HEK293 (cell line): ENCODE data around the gene HEMGN.

Experiments used
- CTCF ChIA-PET: fragments of 350-600 bp; formaldehyde crosslinking; extraction: SDS; loops from one replicate; lab custom pipeline; 2021; ENCODE audit warnings: antibody characterized with exemption; lab: Yijun Ruan, JAX
- POLR2A ChIA-PET: fragments of 300-600 bp; formaldehyde crosslinking; extraction: SDS; loops from one replicate; lab custom pipeline; 2020; ENCODE audit warnings: antibody characterized with exemption, inconsistent platforms; lab: Yijun Ruan, JAX
- H3K27ac ChIP-seq: fragments of 200-500 bp; sonication (Bioruptor generic); 2 replicates; pipeline ENCODE4 v1.5.1; 2014; ENCODE audit warnings: low read depth, low read length, control low read depth, inconsistent platforms; ENCODE audit errors: extremely low read depth
- H3K36me3 ChIP-seq, 2 experiments: fragments of 200-500 bp in 1 of 2; sonication (Bioruptor generic) in 1 of 2; 1 replicate in 1 of 2; 2 replicates in 1 of 2; pipeline ENCODE4 v1.5.1; 2014 to 2017; ENCODE audit warnings: inconsistent platforms in 2 of 2, low read length in 2 of 2; ENCODE audit not compliant: control insufficient read depth in 2 of 2, insufficient read depth in 1 of 2
- H3K4me1 ChIP-seq: fragments of 200-500 bp; sonication (Bioruptor generic); 2 replicates; pipeline ENCODE4 v1.5.1; 2014; ENCODE audit warnings: mild to moderate bottlenecking, low read length, inconsistent platforms; ENCODE audit not compliant: control insufficient read depth, insufficient read depth
- H3K4me3 ChIP-seq: 2 replicates; pipeline ENCODE4 v1.5.1; 2011; ENCODE audit warnings: low read depth, mild to moderate bottlenecking, control low read depth, low read length, moderate library complexity
- H3K9me3 ChIP-seq: fragments of 200-500 bp; sonication (Bioruptor generic); 2 replicates; pipeline ENCODE4 v1.5.1; 2014; ENCODE audit warnings: low read depth, low read length, inconsistent platforms; ENCODE audit not compliant: control insufficient read depth, insufficient read depth
- GFI1B ChIP-seq: fragments of 450-650 bp; formaldehyde crosslinking; IDR thresholded peaks from 2 replicates; pipeline ENCODE4 v1.5.1; 2016; ENCODE audit warnings: missing biosample characterization, missing genetic modification characterization
- GLIS2 ChIP-seq: fragments of 450-650 bp; formaldehyde crosslinking; IDR thresholded peaks from 2 replicates; pipeline ENCODE4 v1.5.1; 2016; ENCODE audit warnings: missing biosample characterization, missing genetic modification characterization
- KLF9 ChIP-seq: fragments of 450-650 bp; formaldehyde crosslinking; IDR thresholded peaks from 2 replicates; pipeline ENCODE4 v1.5.1; 2016; ENCODE audit warnings: missing biosample characterization, missing genetic modification characterization, low read depth
- TCF7L2 ChIP-seq: IDR thresholded peaks from 2 replicates; pipeline ENCODE4 v1.6.1; 2011; ENCODE audit warnings: low read depth, mild to moderate bottlenecking, inconsistent platforms, low read length, moderate library complexity, borderline replicate concordance
- YY2 ChIP-seq: fragments of 450-650 bp; formaldehyde crosslinking; IDR thresholded peaks from 2 replicates; pipeline ENCODE4 v1.5.1; 2016; ENCODE audit warnings: missing biosample characterization, missing genetic modification characterization
- ZFP69B ChIP-seq: fragments of 450-650 bp; formaldehyde crosslinking; IDR thresholded peaks from 2 replicates; pipeline ENCODE4 v1.5.1; 2016; ENCODE audit warnings: missing biosample characterization, missing genetic modification characterization
- ZNF174 ChIP-seq: fragments of 450-650 bp; formaldehyde crosslinking; IDR thresholded peaks from 2 replicates; pipeline ENCODE4 v1.5.0; 2017; ENCODE audit warnings: missing biosample characterization, mild to moderate bottlenecking, missing genetic modification characterization
- ZNF239 ChIP-seq: fragments of 450-650 bp; formaldehyde crosslinking; IDR thresholded peaks from 2 replicates; pipeline ENCODE4 v1.5.1; 2016; ENCODE audit warnings: missing biosample characterization, missing genetic modification characterization
- ZNF37A ChIP-seq: fragments of 450-650 bp; IDR thresholded peaks from 2 replicates; pipeline ENCODE4 v1.5.1; 2018; ENCODE audit warnings: missing biosample characterization, missing genetic modification characterization
- ZNF404 ChIP-seq: fragments of 450-650 bp; formaldehyde crosslinking; IDR thresholded peaks from 2 replicates; pipeline ENCODE4 v1.5.1; 2017; ENCODE audit warnings: missing biosample characterization, missing genetic modification characterization
- ZNF610 ChIP-seq: fragments of 450-650 bp; formaldehyde crosslinking; IDR thresholded peaks from 2 replicates; pipeline ENCODE4 v1.5.1; 2016; ENCODE audit warnings: missing biosample characterization, missing genetic modification characterization, borderline replicate concordance
- ZNF623 ChIP-seq: fragments of 450-650 bp; formaldehyde crosslinking; IDR thresholded peaks from 2 replicates; pipeline ENCODE4 v1.5.1; 2016; ENCODE audit warnings: missing biosample characterization, missing genetic modification characterization
- ZNF629 ChIP-seq: fragments of 450-650 bp; formaldehyde crosslinking; IDR thresholded peaks from 2 replicates; pipeline ENCODE4 v1.5.1; 2017; ENCODE audit warnings: missing biosample characterization, missing genetic modification characterization
- ZNF654 ChIP-seq: fragments of 450-650 bp; formaldehyde crosslinking; IDR thresholded peaks from 2 replicates; pipeline ENCODE4 v1.5.1; 2016; ENCODE audit warnings: low read depth, missing biosample characterization, missing genetic modification characterization
- ZNF660 ChIP-seq: fragments of 450-650 bp; IDR thresholded peaks from 2 replicates; pipeline ENCODE4 v1.5.1; 2018; ENCODE audit warnings: missing biosample characterization, mild to moderate bottlenecking, missing genetic modification characterization
- TF ChIP-seq, protein P1 (sequence below): fragments of 450-650 bp; formaldehyde crosslinking; IDR thresholded peaks from 2 replicates; pipeline ENCODE4 v1.5.1; 2016; ENCODE audit warnings: missing biosample characterization, missing genetic modification characterization
- TF ChIP-seq, protein P2 (sequence below): fragments of 450-650 bp; formaldehyde crosslinking; IDR thresholded peaks from 2 replicates; pipeline ENCODE4 v1.5.1; 2016; ENCODE audit warnings: missing biosample characterization, missing genetic modification characterization
- TF ChIP-seq, protein P3 (sequence below): fragments of 450-650 bp; formaldehyde crosslinking; IDR thresholded peaks from 2 replicates; pipeline ENCODE4 v1.5.1; 2017; ENCODE audit warnings: missing biosample characterization, missing genetic modification characterization
- TF ChIP-seq, protein P4 (sequence below): fragments of 450-650 bp; formaldehyde crosslinking; IDR thresholded peaks from 2 replicates; pipeline ENCODE4 v1.5.1; 2016; ENCODE audit warnings: missing biosample characterization, missing genetic modification characterization
- TF ChIP-seq, protein P5 (sequence below): fragments of 450-650 bp; formaldehyde crosslinking; IDR thresholded peaks from 2 replicates; pipeline ENCODE4 v1.5.1; 2016; ENCODE audit warnings: missing biosample characterization, missing genetic modification characterization

Gene HEMGN

DNA sequence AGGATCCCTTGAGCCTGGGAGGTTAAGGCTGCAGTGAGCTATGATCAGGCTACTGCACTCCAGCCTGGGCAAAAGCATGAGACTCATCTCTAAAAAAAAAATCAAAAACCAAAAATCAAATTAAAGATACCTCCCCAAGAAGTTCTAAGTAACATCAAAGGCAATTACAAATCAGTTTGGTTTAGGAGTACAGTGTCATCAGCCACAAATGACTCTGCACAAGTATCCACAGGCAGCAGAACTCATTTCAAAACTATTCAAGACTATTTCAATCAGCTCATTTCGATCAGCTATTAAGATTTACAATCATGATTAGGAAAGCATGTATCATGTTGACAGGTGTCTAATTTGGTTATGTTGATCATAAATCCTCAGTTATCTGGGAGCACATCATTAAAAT lies 34.8 kb downstream of the HEMGN start:
- TF ChIP-seq ZNF37A (tag by site-specific recombination), result no peak
- no peak for TF ChIP-seq ZNF610 (tag by site-specific recombination)
- TF ChIP-seq ZNF239, result no peak
- no peak for TF ChIP-seq ZNF404 (tag by site-specific recombination)
- no peak for TF ChIP-seq GLIS2
- TF ChIP-seq, protein P1, sequence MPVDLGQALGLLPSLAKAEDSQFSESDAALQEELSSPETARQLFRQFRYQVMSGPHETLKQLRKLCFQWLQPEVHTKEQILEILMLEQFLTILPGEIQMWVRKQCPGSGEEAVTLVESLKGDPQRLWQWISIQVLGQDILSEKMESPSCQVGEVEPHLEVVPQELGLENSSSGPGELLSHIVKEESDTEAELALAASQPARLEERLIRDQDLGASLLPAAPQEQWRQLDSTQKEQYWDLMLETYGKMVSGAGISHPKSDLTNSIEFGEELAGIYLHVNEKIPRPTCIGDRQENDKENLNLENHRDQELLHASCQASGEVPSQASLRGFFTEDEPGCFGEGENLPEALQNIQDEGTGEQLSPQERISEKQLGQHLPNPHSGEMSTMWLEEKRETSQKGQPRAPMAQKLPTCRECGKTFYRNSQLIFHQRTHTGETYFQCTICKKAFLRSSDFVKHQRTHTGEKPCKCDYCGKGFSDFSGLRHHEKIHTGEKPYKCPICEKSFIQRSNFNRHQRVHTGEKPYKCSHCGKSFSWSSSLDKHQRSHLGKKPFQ, result no peak
- no peak for TF ChIP-seq TCF7L2
- TF ChIP-seq, protein P2, sequence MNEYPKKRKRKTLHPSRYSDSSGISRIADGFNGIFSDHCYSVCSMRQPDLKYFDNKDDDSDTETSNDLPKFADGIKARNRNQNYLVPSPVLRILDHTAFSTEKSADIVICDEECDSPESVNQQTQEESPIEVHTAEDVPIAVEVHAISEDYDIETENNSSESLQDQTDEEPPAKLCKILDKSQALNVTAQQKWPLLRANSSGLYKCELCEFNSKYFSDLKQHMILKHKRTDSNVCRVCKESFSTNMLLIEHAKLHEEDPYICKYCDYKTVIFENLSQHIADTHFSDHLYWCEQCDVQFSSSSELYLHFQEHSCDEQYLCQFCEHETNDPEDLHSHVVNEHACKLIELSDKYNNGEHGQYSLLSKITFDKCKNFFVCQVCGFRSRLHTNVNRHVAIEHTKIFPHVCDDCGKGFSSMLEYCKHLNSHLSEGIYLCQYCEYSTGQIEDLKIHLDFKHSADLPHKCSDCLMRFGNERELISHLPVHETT, result no peak
- no peak for TF ChIP-seq ZNF629 (tag by site-specific recombination)
- no peak for TF ChIP-seq ZNF623 (tag by site-specific recombination)
- no peak for TF ChIP-seq KLF9 (tag by site-specific recombination)
- TF ChIP-seq, protein P3, sequence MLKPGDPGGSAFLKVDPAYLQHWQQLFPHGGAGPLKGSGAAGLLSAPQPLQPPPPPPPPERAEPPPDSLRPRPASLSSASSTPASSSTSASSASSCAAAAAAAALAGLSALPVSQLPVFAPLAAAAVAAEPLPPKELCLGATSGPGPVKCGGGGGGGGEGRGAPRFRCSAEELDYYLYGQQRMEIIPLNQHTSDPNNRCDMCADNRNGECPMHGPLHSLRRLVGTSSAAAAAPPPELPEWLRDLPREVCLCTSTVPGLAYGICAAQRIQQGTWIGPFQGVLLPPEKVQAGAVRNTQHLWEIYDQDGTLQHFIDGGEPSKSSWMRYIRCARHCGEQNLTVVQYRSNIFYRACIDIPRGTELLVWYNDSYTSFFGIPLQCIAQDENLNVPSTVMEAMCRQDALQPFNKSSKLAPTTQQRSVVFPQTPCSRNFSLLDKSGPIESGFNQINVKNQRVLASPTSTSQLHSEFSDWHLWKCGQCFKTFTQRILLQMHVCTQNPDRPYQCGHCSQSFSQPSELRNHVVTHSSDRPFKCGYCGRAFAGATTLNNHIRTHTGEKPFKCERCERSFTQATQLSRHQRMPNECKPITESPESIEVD, result no peak
- no peak for TF ChIP-seq YY2 (tag by site-specific recombination)
- no peak for TF ChIP-seq ZNF660
- no peak for TF ChIP-seq ZNF174 (tag by site-specific recombination)
- TF ChIP-seq, protein P4, sequence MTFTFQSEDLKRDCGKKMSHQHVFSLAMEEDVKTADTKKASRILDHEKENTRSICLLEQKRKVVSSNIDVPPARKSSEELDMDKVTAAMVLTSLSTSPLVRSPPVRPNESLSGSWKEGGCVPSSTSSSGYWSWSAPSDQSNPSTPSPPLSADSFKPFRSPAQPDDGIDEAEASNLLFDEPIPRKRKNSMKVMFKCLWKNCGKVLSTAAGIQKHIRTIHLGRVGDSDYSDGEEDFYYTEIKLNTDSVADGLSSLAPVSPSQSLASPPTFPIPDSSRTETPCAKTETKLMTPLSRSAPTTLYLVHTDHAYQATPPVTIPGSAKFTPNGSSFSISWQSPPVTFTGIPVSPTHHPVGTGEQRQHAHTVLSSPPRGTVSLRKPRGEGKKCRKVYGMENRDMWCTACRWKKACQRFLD (tag by site-specific recombination), result no peak
- TF ChIP-seq, all 188 proteins: peak for 0
- POLR2A ChIA-PET, result no interaction called here
- CTCF ChIA-PET, result interaction anchor here (0.6 to 9.6 kb wide), 10 partner anchors 10 to 271 kb away, joined by 3 to 132 read pairs (median 5); partner anchors contain the start of gene TRMO
- Histone ChIP-seq H3K27ac (no peak overlapping the region), H3K9me3 (no peaks in the 10 kb centered on the region), H3K36me3 (peaks cover 0 to 28% of the 10 kb centered on the region in 2 experiments; a peak in 1 of 3 replicates), H3K4me1 (no peaks in the 10 kb centered on the region), H3K4me3 (no peak overlapping the region)

DNA sequence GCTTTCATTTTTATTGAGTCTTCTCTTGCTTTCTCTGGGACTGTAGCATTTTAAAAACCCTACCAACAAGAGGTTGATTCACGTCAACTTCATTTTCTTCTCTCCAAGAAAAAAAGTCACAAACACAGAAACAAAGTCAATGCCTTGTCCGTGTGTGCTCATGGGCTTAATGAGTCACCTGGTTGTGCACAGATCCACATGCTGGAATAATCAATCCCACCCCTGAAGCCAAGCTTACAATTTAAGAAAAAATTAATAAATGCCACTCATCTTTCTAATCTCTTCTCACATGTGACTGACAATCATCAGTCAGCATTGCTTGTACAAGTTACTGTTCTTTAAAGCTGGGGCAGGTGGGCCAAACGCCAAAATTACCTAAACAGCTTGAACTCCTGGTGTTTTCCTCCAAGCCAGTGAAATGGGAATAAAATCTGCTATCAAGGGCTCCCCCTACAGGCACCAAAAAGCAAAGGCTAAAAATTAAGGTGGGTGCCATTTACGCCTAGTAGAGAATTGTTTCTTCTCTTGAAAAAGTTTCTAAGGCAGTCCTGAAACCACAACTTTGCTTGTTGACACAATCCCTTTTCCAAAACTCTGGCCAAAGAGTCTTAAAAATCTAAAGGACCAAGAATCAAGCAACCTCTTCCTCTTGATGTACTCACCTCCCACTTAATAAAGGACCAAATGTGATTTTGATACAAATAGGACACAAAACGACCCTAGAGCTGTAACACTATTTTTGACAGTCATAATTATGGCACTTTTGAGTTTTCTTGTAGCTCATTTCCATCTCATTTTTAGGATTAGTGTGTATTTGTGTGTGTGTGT lies 37.0 kb downstream of the HEMGN start:
- Histone ChIP-seq H3K4me3 (no peak overlapping the region), H3K36me3 (peaks cover 0 to 20% of the 10 kb centered on the region in 2 experiments; a peak in 1 of 3 replicates), H3K27ac (no peak overlapping the region)
- CTCF ChIA-PET, result interaction anchor here (0.5 to 9.6 kb wide), 55 partner anchors 9 to 1061 kb away, joined by 3 to 132 read pairs (median 4); partner anchors contain the start of genes ANP32B, TRMO and XPA
- TF ChIP-seq ZNF654 (tag by site-specific recombination), result peak; percentile 37
- no peak for TF ChIP-seq ZNF174 (tag by site-specific recombination)
- no peak for TF ChIP-seq YY2 (tag by site-specific recombination)
- TF ChIP-seq ZFP69B (tag by site-specific recombination), result no peak
- no peak for TF ChIP-seq GFI1B
- TF ChIP-seq, protein P5, sequence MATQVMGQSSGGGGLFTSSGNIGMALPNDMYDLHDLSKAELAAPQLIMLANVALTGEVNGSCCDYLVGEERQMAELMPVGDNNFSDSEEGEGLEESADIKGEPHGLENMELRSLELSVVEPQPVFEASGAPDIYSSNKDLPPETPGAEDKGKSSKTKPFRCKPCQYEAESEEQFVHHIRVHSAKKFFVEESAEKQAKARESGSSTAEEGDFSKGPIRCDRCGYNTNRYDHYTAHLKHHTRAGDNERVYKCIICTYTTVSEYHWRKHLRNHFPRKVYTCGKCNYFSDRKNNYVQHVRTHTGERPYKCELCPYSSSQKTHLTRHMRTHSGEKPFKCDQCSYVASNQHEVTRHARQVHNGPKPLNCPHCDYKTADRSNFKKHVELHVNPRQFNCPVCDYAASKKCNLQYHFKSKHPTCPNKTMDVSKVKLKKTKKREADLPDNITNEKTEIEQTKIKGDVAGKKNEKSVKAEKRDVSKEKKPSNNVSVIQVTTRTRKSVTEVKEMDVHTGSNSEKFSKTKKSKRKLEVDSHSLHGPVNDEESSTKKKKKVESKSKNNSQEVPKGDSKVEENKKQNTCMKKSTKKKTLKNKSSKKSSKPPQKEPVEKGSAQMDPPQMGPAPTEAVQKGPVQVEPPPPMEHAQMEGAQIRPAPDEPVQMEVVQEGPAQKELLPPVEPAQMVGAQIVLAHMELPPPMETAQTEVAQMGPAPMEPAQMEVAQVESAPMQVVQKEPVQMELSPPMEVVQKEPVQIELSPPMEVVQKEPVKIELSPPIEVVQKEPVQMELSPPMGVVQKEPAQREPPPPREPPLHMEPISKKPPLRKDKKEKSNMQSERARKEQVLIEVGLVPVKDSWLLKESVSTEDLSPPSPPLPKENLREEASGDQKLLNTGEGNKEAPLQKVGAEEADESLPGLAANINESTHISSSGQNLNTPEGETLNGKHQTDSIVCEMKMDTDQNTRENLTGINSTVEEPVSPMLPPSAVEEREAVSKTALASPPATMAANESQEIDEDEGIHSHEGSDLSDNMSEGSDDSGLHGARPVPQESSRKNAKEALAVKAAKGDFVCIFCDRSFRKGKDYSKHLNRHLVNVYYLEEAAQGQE (tag by site-specific recombination), result no peak
- TF ChIP-seq, all 188 proteins: peak for 1
- POLR2A ChIA-PET, result interaction anchor here (0.6 to 1.0 kb wide), 3 partner anchors 21 to 208 kb away, joined by 3 to 7 read pairs (median 5); partner anchors contain the start of gene TRMO
- Histone ChIP-seq H3K9me3 (no peaks in the 10 kb centered on the region), H3K4me1 (no peaks in the 10 kb centered on the region)
